Panc1 (cell line): ENCODE measurements around the gene CYP11A1. TPM values are rescaled to one million over a fixed set of nuclear protein-coding genes. Genes with fewer than 3 reads are reported as not detected.

Experiments
- ATAC-seq: fragments of 200-7000 bp; cut with Tn5 transposase; 2 replicates; pipeline ENCODE4 v1.9.1; 2020; ENCODE audit warnings: mild to moderate bottlenecking, moderate library complexity
- BruUV-seq: library from RNA; stranded (reverse); fragments of 400-500 nt; replicated peaks from 2 replicates; lab custom pipeline; 2021; lab: Mats Ljungman, UMichigan
- CTCF ChIA-PET: fragments of 300-600 bp; sonication (Branson Sonifier 250); formaldehyde crosslinking; loops from one replicate; lab custom pipeline; 2022; ENCODE audit warnings: antibody characterized with exemption; lab: Charles Lee
- POLR2A ChIA-PET: fragments of 300-600 bp; sonication (Branson Sonifier 250); formaldehyde crosslinking; loops from one replicate; lab custom pipeline; 2022; ENCODE audit warnings: antibody characterized with exemption; lab: Charles Lee
- DNase-seq: peaks from one replicate; pipeline ENCODE4 v3.0.0-alpha.2; 2010; ENCODE audit warnings: low read depth, low spot score
- H3K27ac ChIP-seq: 2 replicates; pipeline ENCODE4 v1.5.1; 2011; ENCODE audit warnings: mild to moderate bottlenecking, low read length, inconsistent platforms
- H3K27me3 ChIP-seq: fragments of 200-500 bp; sonication (Bioruptor generic); 2 replicates; pipeline ENCODE4 v1.6.0; 2014; ENCODE audit warnings: low read length, inconsistent platforms; ENCODE audit not compliant: control insufficient read depth, insufficient read depth
- H3K36me3 ChIP-seq: fragments of 200-500 bp; sonication (Bioruptor generic); 2 replicates; pipeline ENCODE4 v1.5.1; 2014; ENCODE audit warnings: inconsistent platforms, mild to moderate bottlenecking, low read length, moderate library complexity; ENCODE audit not compliant: control insufficient read depth, insufficient read depth
- H3K4me1 ChIP-seq: 2 replicates; pipeline ENCODE4 v1.5.1; 2011; ENCODE audit warnings: inconsistent platforms, mild to moderate bottlenecking, low read length, moderate library complexity; ENCODE audit not compliant: control insufficient read depth, insufficient read depth
- H3K4me3 ChIP-seq, 2 experiments: 2 replicates each; pipeline ENCODE4 v1.5.1; 2011 to 2012; ENCODE audit warnings: low read depth in 2 of 2, low read length in 2 of 2, mild to moderate bottlenecking in 2 of 2, inconsistent platforms in 1 of 2, moderate library complexity in 1 of 2
- H3K9me3 ChIP-seq: fragments of 200-500 bp; sonication (Bioruptor generic); 2 replicates; pipeline ENCODE4 v1.5.1; 2014; ENCODE audit warnings: low read depth, mild to moderate bottlenecking, inconsistent platforms, low read length, moderate library complexity; ENCODE audit not compliant: control insufficient read depth, insufficient read depth
- POLR2AphosphoS5 ChIP-seq: IDR thresholded peaks from 2 replicates; pipeline ENCODE4 v1.6.1; 2012; ENCODE audit warnings: mild to moderate bottlenecking, low read depth, low read length, moderate library complexity
- SIN3A ChIP-seq: IDR thresholded peaks from 2 replicates; pipeline ENCODE4 v1.6.1; 2012; ENCODE audit warnings: low read depth, mild to moderate bottlenecking, low read length, moderate library complexity, borderline replicate concordance; ENCODE audit not compliant: insufficient read depth
- TCF7L2 ChIP-seq: IDR thresholded peaks from 2 replicates; pipeline ENCODE4 v1.6.1; 2011; ENCODE audit warnings: mild to moderate bottlenecking, low read depth, low read length, inconsistent platforms
- in situ Hi-C: cut with HindIII; loops from 2 replicates; pipeline ENCODE4 v1.10.0; 2016; ENCODE audit warnings: low sequenced_read_pairs, low pct_unique_long_range_greater_than_20kb
- intact Hi-C: fragments of 100-400 bp; cut with micrococcal nuclease; formaldehyde crosslinking; loops from one replicate; pipeline ENCODE4 v1.10.0; 2022; ENCODE audit not compliant: unreplicated experiment
- total RNA-seq: library from RNA; stranded (reverse); gene quantifications from one replicate; pipeline ENCODE4 v1.2.1, GENCODE V29; 2021; ENCODE audit not compliant: unreplicated experiment
- TF ChIP-seq, protein P1 (sequence below): fragments of 450-650 bp; IDR thresholded peaks from 2 replicates; pipeline ENCODE4 v1.5.1; 2017; ENCODE audit warnings: mild to moderate bottlenecking
- TF ChIP-seq, protein P2 (sequence below), 2 experiments: IDR thresholded peaks; 2 replicates each; pipeline ENCODE4 v1.6.1; 2011 to 2012; ENCODE audit warnings: low read depth in 2 of 2, control low read depth in 1 of 2, low read length in 1 of 2, mild to moderate bottlenecking in 1 of 2, moderate library complexity in 1 of 2; ENCODE audit not compliant: insufficient read depth in 1 of 2

CYP11A1 gene
- total RNA-seq, 1 experiment from 2014 or later = 0.57 TPM

DNA sequence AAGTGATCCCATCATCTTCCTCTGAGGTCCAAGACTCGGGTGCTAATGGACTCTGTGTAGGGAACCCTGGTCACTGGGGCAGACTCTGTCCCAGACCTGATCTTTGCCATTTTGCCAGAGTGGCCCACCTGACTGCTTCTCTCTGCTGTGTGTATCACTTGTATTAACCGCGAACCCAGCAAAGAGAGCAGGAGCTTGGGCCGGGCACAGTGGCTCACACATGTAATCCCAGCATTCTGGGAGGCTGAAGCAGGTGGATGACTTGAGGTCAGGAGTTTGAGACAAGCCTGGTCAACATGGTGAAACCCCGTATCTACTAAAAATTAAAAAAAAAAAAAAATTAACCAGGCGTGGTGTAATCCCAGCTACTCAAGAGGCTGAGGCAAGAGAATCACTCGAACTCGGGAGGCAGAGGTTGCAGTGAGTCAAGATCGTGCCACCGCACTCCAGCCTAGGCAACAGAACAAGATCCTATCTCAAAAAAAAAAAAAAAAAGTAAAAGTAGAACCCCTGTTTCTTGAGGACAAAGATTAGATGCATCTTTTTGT, 32.9 kb upstream of the CYP11A1 start:
- Histone ChIP-seq H3K36me3 (no peaks in the 10 kb centered on the region), H3K4me1 (no peaks in the 10 kb centered on the region; the same call in 1 of the 2 replicates), H3K27me3 (no peaks in the 10 kb centered on the region), H3K27ac (no peak overlapping the region), H3K4me3 (no peak overlapping the region), H3K9me3 (no peaks in the 10 kb centered on the region)
- DNase-seq = no peak
- TF ChIP-seq, protein P1, sequence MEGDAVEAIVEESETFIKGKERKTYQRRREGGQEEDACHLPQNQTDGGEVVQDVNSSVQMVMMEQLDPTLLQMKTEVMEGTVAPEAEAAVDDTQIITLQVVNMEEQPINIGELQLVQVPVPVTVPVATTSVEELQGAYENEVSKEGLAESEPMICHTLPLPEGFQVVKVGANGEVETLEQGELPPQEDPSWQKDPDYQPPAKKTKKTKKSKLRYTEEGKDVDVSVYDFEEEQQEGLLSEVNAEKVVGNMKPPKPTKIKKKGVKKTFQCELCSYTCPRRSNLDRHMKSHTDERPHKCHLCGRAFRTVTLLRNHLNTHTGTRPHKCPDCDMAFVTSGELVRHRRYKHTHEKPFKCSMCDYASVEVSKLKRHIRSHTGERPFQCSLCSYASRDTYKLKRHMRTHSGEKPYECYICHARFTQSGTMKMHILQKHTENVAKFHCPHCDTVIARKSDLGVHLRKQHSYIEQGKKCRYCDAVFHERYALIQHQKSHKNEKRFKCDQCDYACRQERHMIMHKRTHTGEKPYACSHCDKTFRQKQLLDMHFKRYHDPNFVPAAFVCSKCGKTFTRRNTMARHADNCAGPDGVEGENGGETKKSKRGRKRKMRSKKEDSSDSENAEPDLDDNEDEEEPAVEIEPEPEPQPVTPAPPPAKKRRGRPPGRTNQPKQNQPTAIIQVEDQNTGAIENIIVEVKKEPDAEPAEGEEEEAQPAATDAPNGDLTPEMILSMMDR = no peak
- TF ChIP-seq, protein P2, sequence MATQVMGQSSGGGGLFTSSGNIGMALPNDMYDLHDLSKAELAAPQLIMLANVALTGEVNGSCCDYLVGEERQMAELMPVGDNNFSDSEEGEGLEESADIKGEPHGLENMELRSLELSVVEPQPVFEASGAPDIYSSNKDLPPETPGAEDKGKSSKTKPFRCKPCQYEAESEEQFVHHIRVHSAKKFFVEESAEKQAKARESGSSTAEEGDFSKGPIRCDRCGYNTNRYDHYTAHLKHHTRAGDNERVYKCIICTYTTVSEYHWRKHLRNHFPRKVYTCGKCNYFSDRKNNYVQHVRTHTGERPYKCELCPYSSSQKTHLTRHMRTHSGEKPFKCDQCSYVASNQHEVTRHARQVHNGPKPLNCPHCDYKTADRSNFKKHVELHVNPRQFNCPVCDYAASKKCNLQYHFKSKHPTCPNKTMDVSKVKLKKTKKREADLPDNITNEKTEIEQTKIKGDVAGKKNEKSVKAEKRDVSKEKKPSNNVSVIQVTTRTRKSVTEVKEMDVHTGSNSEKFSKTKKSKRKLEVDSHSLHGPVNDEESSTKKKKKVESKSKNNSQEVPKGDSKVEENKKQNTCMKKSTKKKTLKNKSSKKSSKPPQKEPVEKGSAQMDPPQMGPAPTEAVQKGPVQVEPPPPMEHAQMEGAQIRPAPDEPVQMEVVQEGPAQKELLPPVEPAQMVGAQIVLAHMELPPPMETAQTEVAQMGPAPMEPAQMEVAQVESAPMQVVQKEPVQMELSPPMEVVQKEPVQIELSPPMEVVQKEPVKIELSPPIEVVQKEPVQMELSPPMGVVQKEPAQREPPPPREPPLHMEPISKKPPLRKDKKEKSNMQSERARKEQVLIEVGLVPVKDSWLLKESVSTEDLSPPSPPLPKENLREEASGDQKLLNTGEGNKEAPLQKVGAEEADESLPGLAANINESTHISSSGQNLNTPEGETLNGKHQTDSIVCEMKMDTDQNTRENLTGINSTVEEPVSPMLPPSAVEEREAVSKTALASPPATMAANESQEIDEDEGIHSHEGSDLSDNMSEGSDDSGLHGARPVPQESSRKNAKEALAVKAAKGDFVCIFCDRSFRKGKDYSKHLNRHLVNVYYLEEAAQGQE (IDR thresholded peaks at IDR 0.05; ENCODE audit: insufficient read depth in 1 of 2, low read depth in 2 of 2, low read length in 1 of 2) = no peak
- TF ChIP-seq TCF7L2 (no peak), POLR2AphosphoS5 (no peak), SIN3A (no peak)
- ATAC-seq = no peak
- in situ Hi-C loops = no loop called here
- ChIA-PET CTCF (interaction anchor here (0.6 kb wide), 1 partner anchor 1319 kb away, joined by 3 read pairs; no protein-coding TSS in a partner anchor), POLR2A (no interaction called here)
- BruUV-seq = no TSS peak
- intact Hi-C loops = no loop called here

DNA sequence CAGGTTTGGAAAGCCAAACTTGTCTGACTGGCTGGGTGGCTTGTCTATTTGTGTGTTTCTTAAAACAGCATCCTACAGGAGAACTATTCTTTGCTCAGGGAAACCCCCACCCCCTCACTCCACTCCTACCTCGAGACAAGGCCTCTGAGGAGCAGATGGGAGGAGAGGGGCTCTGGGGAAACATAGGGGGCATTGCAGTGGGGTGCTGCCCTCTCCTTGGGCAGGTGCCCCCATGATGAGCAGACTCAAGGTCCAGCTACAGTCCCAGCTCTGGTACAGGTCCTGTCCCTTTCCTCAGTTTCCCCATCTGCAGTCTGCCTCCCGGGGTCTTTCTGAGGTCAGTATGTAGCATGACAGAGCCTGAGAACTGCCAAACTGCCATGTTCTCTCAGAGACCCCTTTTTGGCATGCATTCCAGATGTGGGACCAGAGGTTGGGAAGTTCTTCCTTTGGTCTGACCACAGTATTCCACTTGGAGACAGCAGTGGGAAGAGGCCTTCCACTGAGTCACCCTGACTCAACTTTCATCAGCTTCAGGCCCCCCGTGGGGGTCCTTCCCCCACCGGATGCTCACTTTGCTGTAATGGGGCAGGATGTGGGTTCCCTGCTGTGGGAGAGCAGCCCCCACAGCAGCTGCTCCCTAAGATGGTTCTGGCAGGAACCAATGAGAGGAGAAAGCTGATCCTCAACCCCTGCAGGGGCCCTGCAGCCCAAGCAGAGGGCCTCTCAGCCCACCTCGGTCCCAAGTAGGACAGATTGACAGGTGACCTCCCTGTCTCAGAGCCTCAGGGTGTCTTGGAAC, 32.3 kb upstream of the CYP11A1 start:
- POLR2A ChIA-PET = no interaction called here
- TF ChIP-seq POLR2AphosphoS5 (no peak), SIN3A (no peak), TCF7L2 (no peak)
- TF ChIP-seq, protein P1 = no peak
- TF ChIP-seq, protein P2 (IDR thresholded peaks at IDR 0.05; ENCODE audit: insufficient read depth in 1 of 2, low read depth in 2 of 2, low read length in 1 of 2) = no peak
- in situ Hi-C loops (no loop called here), intact Hi-C loops (no loop called here)
- no peak for ATAC-seq
- H3K4me3 ChIP-seq = no peak overlapping the region
- H3K36me3 ChIP-seq = no peaks in the 10 kb centered on the region
- no peaks in the 10 kb centered on the region for H3K9me3 ChIP-seq
- BruUV-seq = no TSS peak
- no peaks in the 10 kb centered on the region for H3K27me3 ChIP-seq
- H3K27ac ChIP-seq = no peak overlapping the region
- DNase-seq = no peak
- CTCF ChIA-PET = interaction anchor here (0.6 kb wide), 1 partner anchor 1318 kb away, joined by 3 read pairs; no protein-coding TSS in a partner anchor
- H3K4me1 ChIP-seq = no peaks in the 10 kb centered on the region; the same call in 1 of the 2 replicates
